G401 (cell line): Measurements from ENCODE around the gene ASIC2. TPM values are rescaled to one million over a fixed set of nuclear protein-coding genes. Genes with fewer than 3 reads are reported as not detected.

Experiments used
- DNase-seq: peaks from one replicate; pipeline ENCODE4 v3.0.0-alpha.2; 2015; ENCODE audit warnings: low spot score
- in situ Hi-C: cut with HindIII; loops from 2 replicates; pipeline ENCODE4 v1.10.0; 2016; ENCODE audit warnings: low sequenced_read_pairs, mixed read lengths
- total RNA-seq: library from RNA; depleted of rRNA; stranded (reverse); fragments of >200 nt; shearing (Covaris generic); gene quantifications from 2 replicates; pipeline ENCODE4 v1.2.3, GENCODE V29; 2014

The ASIC2 gene
- total RNA-seq, 1 experiment from 2014 or later: not detected

- DNase-seq: no peak
- in situ Hi-C loops: no loop called here
Observed at GRCh38 chr17:33055171-33055611, 237.9 kb downstream of the ASIC2 start.

- in situ Hi-C loops: no loop called here
- no peak for DNase-seq
Observed at GRCh38 chr17:33054412-33054811, 238.7 kb downstream of the ASIC2 start.

- DNase-seq: no peak
- in situ Hi-C loops: no loop called here
Observed at GRCh38 chr17:33053676-33054075, 239.4 kb downstream of the ASIC2 start.

- in situ Hi-C loops: no loop called here
- no peak for DNase-seq
Observed at GRCh38 chr17:33052856-33053255, 240.2 kb downstream of the ASIC2 start.

GRCh38 chr17:33050611-33051140, 242.4 kb downstream of the ASIC2 start:
- in situ Hi-C loops: no loop called here
- DNase-seq: no peak

- DNase-seq: peak; percentile 21
- in situ Hi-C loops: no loop called here
Observed at GRCh38 chr17:33049781-33050414, 243.2 kb downstream of the ASIC2 start.

GRCh38 chr17:33046361-33047255, 246.5 kb downstream of the ASIC2 start:
- DNase-seq: no peak
- in situ Hi-C loops: no loop called here

- no peak for DNase-seq
- in situ Hi-C loops: no loop called here
Observed at GRCh38 chr17:33045216-33045615, 247.9 kb downstream of the ASIC2 start.

GRCh38 chr17:33044771-33045170, 248.3 kb downstream of the ASIC2 start:
- DNase-seq: no peak
- in situ Hi-C loops: no loop called here

- in situ Hi-C loops: no loop called here
- peak; percentile 10 for DNase-seq
Observed at GRCh38 chr17:33040461-33040860, 252.6 kb downstream of the ASIC2 start.

- in situ Hi-C loops: no loop called here
- DNase-seq: peak; percentile 12
Observed at GRCh38 chr17:33039874-33040273, 253.2 kb downstream of the ASIC2 start.

- in situ Hi-C loops: no loop called here
- peak; percentile 78 for DNase-seq
Observed at GRCh38 chr17:33038740-33039139, 254.4 kb downstream of the ASIC2 start.

GRCh38 chr17:33033176-33033575, 259.9 kb downstream of the ASIC2 start:
- in situ Hi-C loops: no loop called here
- no peak for DNase-seq

- peak; percentile 13 for DNase-seq
- in situ Hi-C loops: no loop called here
Observed at GRCh38 chr17:33028778-33029177, 264.3 kb downstream of the ASIC2 start.

GRCh38 chr17:33028061-33028460, 265.0 kb downstream of the ASIC2 start:
- in situ Hi-C loops: no loop called here

GRCh38 chr17:33024688-33025486, 268.2 kb downstream of the ASIC2 start:
- no peak for DNase-seq
- in situ Hi-C loops: no loop called here

More at GRCh38 chr17:33028061-33028460, 265.0 kb downstream of the ASIC2 start:
- DNase-seq: no peak

GRCh38 chr17:33023790-33024189, 269.3 kb downstream of the ASIC2 start:
- DNase-seq: no peak
- in situ Hi-C loops: no loop called here

GRCh38 chr17:33021731-33022408, 271.2 kb downstream of the ASIC2 start:
- no peak for DNase-seq
- in situ Hi-C loops: no loop called here
